ENCODE results near the gene AMER3.

Gene AMER3

GRCh38 chr2:130807659-130808385, 52.5 kb downstream of the AMER3 start:
- no peak overlapping the region for H3K9ac ChIP-seq (ENCODE audit: low read depth, low read length)

DNA sequence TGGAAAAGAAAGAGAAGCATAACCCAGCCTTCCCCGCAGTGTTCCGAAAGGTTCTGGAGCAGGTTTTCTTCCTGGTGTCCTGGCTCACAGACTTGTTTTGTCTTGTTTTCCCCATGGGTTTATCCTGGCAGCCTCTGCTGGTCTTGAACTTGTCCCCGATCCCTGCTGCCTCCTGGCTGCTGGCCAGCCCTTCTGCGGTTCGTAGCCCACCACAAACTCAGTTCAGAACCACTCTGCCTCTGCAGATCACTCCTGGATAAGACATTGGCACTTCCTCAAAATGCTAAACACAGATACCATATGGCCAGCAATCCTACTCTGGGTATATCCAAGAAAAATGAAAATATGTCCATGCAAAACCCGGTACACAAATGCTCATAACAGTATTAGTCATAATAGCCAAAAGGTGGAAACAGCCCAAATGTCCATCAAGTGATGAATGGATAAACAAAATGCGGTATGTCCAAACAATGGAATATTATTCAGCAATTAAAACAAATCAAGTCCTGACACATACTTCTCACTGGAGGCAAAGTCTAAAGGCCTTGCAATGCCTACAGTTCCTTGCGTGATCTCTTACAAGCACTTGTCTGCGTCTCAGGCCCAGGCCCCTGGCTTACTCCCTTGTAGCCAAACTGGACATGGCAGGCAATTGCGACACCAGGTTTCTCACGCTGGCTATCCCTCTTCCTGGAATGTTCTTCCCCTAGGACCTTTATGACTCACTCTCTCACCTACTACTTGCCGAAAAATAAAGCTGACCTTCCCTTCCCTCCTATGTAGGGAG, 53.3 kb downstream of the AMER3 start:
- Histone ChIP-seq H3K9ac (ENCODE audit: low read depth, low read length) (no peak overlapping the region), H3K27me3 (ENCODE audit: insufficient read depth, low read length) (no peaks in the 10 kb centered on the region), H3K36me3 (ENCODE audit: insufficient read depth, low read length) (no peaks in the 10 kb centered on the region), H3K27ac (ENCODE audit: low read depth, low read length) (no peak overlapping the region), H3K4me3 (ENCODE audit: low read length) (no peak overlapping the region), H3K9me3 (ENCODE audit: insufficient read depth, low read depth, low read length) (no peaks in the 10 kb centered on the region; the same call in 1 of the 2 replicates), H3K4me1 (ENCODE audit: insufficient read depth, low read length) (no peaks in the 10 kb centered on the region)
- 92% methylated on average over 12 of the region's 12 CpGs for WGBS

More at GRCh38 chr2:130807659-130808385, 52.5 kb downstream of the AMER3 start:
- H3K36me3 ChIP-seq (ENCODE audit: insufficient read depth, low read length), result no peaks in the 10 kb centered on the region
- H3K9me3 ChIP-seq (ENCODE audit: insufficient read depth, low read depth, low read length), result no peaks in the 10 kb centered on the region; the same call in 1 of the 2 replicates
- WGBS, result 87% methylated on average over 14 of the region's 14 CpGs
- H3K27ac ChIP-seq (ENCODE audit: low read depth, low read length), result no peak overlapping the region
- no peaks in the 10 kb centered on the region for H3K27me3 ChIP-seq (ENCODE audit: insufficient read depth, low read length)
- no peak overlapping the region for H3K4me3 ChIP-seq (ENCODE audit: low read length)
- H3K4me1 ChIP-seq (ENCODE audit: insufficient read depth, low read length), result no peaks in the 10 kb centered on the region

- no peak overlapping the region for H3K4me3 ChIP-seq (ENCODE audit: low read length)
- no peaks in the 10 kb centered on the region for H3K4me1 ChIP-seq (ENCODE audit: insufficient read depth, low read length)
- WGBS, result 70% methylated on average over 7 of the region's 7 CpGs
- no peak overlapping the region for H3K27ac ChIP-seq (ENCODE audit: low read depth, low read length)
- H3K9ac ChIP-seq (ENCODE audit: low read depth, low read length), result no peak overlapping the region
- H3K36me3 ChIP-seq (ENCODE audit: insufficient read depth, low read length), result no peaks in the 10 kb centered on the region
- no peaks in the 10 kb centered on the region for H3K27me3 ChIP-seq (ENCODE audit: insufficient read depth, low read length)
- H3K9me3 ChIP-seq (ENCODE audit: insufficient read depth, low read depth, low read length), result no peaks in the 10 kb centered on the region; the same call in 1 of the 2 replicates
Observed at GRCh38 chr2:130810490-130810889, 55.1 kb downstream of the AMER3 start.

GRCh38 chr2:130813722-130814121, 58.4 kb downstream of the AMER3 start:
- Histone ChIP-seq H3K27me3 (ENCODE audit: insufficient read depth, low read length) (no peaks in the 10 kb centered on the region), H3K36me3 (ENCODE audit: insufficient read depth, low read length) (no peaks in the 10 kb centered on the region), H3K9ac (ENCODE audit: low read depth, low read length) (no peak overlapping the region), H3K9me3 (ENCODE audit: insufficient read depth, low read depth, low read length) (no peaks in the 10 kb centered on the region; the same call in 1 of the 2 replicates), H3K4me3 (ENCODE audit: low read length) (no peak overlapping the region), H3K4me1 (ENCODE audit: insufficient read depth, low read length) (no peaks in the 10 kb centered on the region), H3K27ac (ENCODE audit: low read depth, low read length) (no peak overlapping the region)
- 92% methylated on average over 5 of the region's 5 CpGs for WGBS

DNA sequence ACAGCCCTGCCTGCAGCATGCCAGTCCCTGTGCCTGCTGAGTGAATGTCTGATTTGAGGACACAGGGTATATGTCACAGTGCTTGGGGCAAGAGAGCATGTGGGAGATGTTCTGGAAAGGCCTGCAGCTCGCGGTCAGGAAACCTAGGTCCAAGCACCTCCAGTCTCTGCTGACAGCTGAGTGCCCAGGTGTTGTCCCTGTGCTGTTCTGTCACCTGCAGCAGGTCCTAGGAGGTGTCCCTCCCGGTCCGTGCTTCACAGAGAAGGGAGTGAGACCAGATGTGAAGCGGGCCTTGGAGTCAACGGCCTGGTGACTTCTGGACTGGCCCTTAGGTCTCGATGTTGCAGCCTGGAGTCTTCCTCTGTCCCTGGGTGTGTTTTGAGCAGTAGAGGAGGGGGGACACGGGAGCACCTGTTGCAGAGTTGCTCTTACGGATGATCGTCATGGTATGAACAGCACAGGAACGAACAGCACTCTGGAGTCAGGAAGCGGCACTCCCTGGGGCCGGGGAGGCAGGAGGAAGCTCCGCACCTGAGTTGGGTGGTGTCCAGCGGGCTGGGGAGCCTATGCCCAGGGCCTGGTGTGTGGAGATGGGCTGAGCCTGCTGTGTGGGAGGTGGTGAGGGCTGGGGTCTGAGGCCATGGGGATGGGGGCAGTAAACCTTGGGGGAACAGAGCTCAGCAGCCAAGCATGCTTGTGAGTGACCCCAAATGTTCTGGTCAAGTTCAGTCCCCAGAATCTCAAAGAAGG, 59.8 kb downstream of the AMER3 start:
- H3K4me1 ChIP-seq (ENCODE audit: insufficient read depth, low read length), result peaks cover 7% of the 10 kb centered on the region
- WGBS, result 96% methylated on average over 15 of the region's 15 CpGs
- no peaks in the 10 kb centered on the region for H3K9me3 ChIP-seq (ENCODE audit: insufficient read depth, low read depth, low read length)
- H3K27ac ChIP-seq (ENCODE audit: low read depth, low read length), result no peak overlapping the region
- H3K4me3 ChIP-seq (ENCODE audit: low read length), result no peak overlapping the region
- no peak overlapping the region for H3K9ac ChIP-seq (ENCODE audit: low read depth, low read length)
- H3K27me3 ChIP-seq (ENCODE audit: insufficient read depth, low read length), result no peaks in the 10 kb centered on the region
- no peaks in the 10 kb centered on the region for H3K36me3 ChIP-seq (ENCODE audit: insufficient read depth, low read length)
